Medulla oblongata (tissue), 1 donor: Measurements from ENCODE around the gene ZMYM4.
A peak's percentile ranks its signal among the peaks of the same experiment; 100 is the strongest.

Experiments used
- DNase-seq: peaks from one replicate; pipeline ENCODE4 v3.0.0-alpha.2; 2015; ENCODE audit errors: extremely low spot score

Gene ZMYM4

DNA sequence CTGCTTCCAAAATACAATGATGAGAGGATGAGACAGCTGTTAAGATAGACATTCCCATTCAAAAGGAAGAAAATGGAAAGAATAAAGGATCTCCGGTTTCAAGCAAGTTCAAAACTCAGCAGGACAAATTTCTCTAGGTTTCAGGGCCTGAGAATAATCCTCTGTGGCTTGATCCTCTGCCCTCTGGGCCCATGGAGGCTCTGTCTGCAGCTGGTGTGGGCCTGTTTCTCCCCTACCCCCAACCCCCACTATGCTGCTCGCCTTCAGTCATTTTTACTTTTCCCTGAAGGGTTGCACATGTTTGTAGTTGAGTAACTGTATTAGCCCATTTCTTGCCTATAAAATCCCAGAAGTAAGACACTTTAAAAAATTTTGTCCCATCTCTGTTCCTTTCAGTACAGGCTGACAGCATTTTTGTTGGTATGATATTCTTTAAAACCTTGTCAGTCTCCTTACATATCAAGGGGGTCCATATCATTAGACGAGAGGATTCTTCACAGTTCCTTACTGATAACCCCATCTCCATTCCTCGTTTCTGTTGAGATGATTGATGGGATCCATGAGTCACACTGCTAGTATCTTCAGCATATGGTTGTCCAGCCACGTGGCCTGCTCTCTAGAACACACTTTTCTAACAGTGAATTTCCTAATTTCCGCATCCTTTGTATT, 10.5 kb downstream of the ZMYM4 start:
- no peak for DNase-seq

DNA sequence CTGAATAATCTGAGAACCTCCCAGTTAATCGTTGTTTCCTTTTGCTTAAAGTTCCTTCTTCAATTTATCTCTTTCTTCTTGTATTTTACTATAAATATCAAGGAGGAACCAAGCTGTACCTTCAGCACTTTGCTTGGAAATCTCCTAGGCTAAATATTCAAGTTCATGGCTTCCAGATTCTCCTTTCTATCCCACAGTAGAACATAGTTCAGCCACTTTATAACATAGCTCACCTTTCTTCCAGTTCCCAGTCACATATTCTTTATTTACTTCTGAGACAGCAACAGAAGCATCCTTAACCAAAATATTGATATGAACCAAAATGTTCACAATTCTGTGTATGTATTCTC, 11.0 kb downstream of the ZMYM4 start:
- no peak for DNase-seq

GRCh38 chr1:35280006-35280405, 11.5 kb downstream of the ZMYM4 start:
- no peak for DNase-seq

DNA sequence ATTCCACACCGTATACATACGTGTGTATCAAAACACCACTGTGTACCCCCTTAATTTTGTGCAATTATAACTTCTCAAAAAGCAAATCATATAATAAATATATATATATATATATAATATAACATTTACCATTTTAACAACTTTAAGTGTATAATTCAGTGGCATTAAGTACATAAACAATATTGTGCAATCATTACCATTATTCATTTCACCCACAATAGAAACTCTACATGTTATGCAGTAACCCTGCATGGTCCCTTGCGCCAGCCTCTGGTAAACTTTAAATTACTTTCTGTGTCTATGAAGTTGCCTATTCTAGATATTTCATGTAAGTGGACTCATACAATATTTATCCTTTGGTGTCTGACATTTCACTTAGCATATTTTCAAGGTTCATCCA, 13.1 kb downstream of the ZMYM4 start:
- no peak for DNase-seq

DNA sequence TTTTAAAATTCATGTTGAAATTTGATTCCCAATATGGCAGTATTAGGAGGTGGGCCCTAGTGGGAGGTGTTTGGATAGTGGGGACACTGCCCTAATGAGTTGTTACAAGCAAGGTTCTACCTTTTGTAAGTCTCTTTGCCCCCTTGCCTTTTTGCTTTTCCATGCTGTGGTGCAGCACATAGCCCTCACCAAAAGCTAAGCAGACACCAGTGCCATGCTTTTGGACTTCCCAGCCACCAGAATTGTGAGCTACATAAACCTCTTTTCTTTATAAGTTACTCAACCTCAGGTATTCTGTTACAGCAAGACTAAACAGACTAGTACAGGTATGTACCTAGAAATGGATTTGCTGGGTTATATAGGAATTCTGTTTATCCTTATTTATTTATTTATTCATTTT, 13.7 kb downstream of the ZMYM4 start:
- DNase-seq, result no peak

- DNase-seq, result no peak
Measured at GRCh38 chr1:35284852-35285251, 16.3 kb downstream of the ZMYM4 start.

DNA sequence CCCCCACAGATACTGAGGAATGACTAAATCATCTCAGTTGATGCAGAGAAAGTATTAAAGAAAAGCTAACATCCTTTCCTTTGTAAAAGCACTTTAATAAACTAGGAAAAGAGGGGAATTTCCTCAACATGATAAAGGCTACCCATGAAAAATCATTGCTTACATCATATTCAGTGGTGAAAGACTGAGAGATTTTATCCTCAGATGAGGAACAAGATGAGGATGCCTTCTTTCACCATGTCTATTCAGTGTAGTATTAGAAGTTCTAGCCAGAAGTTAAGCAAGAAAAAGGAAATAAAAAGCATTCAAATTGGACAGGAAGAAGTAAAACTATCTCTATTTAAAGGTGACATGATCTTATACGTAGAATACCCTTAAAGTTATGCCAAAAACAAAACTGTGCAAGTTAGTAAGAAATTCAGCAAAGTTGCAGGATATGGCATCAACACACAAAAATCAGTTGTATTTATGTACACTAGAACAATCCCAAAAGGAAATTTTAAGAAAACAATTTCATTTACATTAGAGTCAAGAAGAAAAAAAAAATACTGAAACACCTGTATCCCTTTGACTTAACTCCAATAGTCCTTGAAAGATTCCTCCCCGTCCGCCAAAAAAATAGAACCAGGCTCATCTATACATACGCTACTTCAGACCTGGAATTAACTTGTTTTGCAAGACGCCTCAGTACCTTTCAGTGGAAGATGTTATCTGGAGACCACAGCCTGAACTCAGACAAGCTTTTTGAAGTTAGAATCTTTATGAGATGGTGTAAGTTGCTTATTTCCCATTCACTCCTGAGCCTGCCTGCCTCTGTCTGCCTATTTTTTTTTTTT, 17.5 kb downstream of the ZMYM4 start:
- DNase-seq, result no peak

- no peak for DNase-seq
Measured at GRCh38 chr1:35287807-35288640, 19.5 kb downstream of the ZMYM4 start.

DNA sequence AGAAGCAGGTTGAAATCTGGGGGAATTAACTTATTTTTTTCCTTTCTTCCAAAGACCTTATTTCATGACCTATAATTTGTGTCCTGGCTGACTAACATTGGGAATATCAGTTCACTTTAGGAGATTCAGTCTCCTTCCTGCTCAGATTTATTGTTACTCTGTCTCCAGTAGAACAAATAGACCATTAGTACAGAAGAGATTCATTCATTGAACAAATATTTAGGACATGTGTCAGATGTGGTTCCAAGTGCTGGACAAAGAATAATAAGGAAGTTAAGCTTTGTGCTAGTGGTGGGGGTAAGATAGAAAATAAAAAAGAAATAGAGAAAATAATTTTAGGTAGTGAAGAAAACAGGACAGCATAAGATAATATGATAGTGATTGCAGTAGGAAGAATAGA, 20.3 kb downstream of the ZMYM4 start:
- DNase-seq, result no peak

DNA sequence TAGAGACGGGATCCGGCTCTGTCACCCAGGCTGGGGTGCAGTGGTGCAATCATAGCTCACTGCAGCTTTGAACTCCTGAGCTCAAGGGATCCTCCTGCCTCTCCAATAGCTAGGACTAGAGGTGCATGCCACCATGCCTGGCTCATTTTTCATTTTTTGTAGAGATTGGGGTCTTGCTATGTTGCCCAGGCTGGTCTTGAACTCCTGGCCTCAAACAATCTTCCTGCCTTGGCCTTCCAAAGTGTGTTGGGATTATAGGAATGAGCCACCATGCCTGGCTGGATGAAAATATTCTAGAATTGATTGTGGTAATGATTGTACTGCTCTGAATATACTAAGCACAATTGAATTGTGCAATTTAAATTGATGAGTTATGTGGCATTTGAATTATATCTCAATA, 21.9 kb downstream of the ZMYM4 start:
- DNase-seq, result no peak

GRCh38 chr1:35294809-35295208, 26.3 kb downstream of the ZMYM4 start:
- DNase-seq, result no peak

DNA sequence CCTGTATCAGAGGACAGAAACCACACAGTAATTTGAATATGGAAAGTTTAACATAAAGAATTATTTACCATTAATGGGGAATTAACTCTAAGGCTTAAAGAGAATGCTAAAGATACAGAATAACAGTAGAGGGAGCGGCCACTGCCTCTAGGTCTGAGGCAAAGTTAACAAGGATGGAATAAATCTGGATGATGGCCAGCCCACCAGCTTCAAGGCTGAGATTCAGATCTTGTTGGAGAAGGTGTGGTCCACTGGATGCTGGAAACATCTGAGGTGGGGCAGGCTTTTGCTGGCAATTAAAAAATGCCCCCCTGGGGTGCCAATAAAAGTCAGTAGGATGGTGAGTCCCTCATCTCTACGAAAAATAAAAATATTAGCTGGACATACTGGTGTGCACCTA, 29.4 kb downstream of the ZMYM4 start:
- DNase-seq, result no peak

DNA sequence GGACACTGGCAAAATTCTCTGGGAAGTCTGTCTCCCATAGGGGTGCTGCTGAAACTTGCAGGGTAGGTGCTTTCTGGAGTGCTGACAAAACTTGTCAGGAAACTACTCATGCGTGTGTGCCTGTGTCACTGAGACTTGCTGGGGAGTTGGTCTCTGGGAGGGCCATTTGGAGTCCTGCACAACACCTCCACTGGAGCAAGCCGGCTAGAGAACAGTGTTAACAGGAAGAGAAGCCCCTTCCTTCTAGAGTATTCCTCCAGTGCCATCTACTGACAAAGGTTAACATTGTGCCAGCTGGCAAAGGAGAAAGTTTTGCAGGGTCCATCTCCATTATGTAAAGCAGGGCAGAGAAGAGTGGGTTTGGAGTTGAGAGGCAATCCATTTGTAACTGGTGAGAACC, 30.0 kb downstream of the ZMYM4 start:
- peak; percentile 82 for DNase-seq

GRCh38 chr1:35300376-35300775, 31.9 kb downstream of the ZMYM4 start:
- no peak for DNase-seq

- DNase-seq, result no peak
Measured at GRCh38 chr1:35301674-35302392, 33.3 kb downstream of the ZMYM4 start.

- DNase-seq, result no peak
Measured at GRCh38 chr1:35305383-35305782, 36.9 kb downstream of the ZMYM4 start.

GRCh38 chr1:35315649-35316048, 47.1 kb downstream of the ZMYM4 start:
- no peak for DNase-seq

GRCh38 chr1:35316264-35316663, 47.8 kb downstream of the ZMYM4 start:
- no peak for DNase-seq

- no peak for DNase-seq
Measured at GRCh38 chr1:35319988-35320713, 51.6 kb downstream of the ZMYM4 start.

- DNase-seq, result no peak
Measured at GRCh38 chr1:35320937-35321336, 52.4 kb downstream of the ZMYM4 start.

DNA sequence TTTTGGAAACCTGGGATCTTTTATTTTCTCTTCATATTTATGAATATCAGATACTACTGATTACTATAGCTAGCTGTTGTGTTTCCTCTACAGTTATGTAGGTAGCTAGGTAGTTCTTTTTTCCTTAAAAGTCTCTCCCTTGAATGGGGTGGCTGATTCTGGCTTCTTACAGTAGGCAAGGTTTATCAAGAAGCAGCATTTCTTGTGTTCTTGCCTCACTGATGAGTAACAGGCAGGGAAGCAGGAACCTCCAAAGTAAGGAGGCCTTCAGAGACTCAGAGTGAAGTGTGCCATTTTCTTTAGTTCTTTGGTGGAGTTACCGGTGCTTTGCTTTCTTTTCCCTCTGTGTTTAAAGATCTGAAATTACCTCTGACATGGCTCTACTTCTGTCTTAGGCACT, 56.0 kb downstream of the ZMYM4 start:
- DNase-seq, result no peak
